WTC11 (cell line): Measurements from ENCODE around the gene ACBD6. TPM values are rescaled to one million over a fixed set of nuclear protein-coding genes. Genes with fewer than 3 reads are reported as not detected.

Source experiments
- ATAC-seq: fragments of 200-7000 bp; cut with Tn5 transposase; 2 replicates; pipeline ENCODE4 v1.10.0; 2021; ENCODE audit warnings: mild to moderate bottlenecking, moderate library complexity
- CTCF ChIA-PET: fragments of 300-600 bp; sonication (Branson Sonifier 250); formaldehyde crosslinking; loops from one replicate; lab custom pipeline; 2021; ENCODE audit warnings: antibody characterized with exemption; lab: Charles Lee
- POLR2A ChIA-PET: fragments of 350-600 bp; sonication (Branson Sonifier 250); formaldehyde crosslinking; loops from one replicate; lab custom pipeline; 2021; ENCODE audit warnings: antibody characterized with exemption; lab: Charles Lee
- DNase-seq: peaks from one replicate; pipeline ENCODE4 v3.0.0; 2021; ENCODE audit warnings: low spot score
- H3K27ac Mint-ChIP-seq: 2 replicates; pipeline ENCODE4 v1.8.0; 2021; ENCODE audit warnings: mixed read lengths
- H3K27me3 Mint-ChIP-seq: 2 replicates; pipeline ENCODE4 v1.8.0; 2021; ENCODE audit warnings: low read depth, mild to moderate bottlenecking, moderate library complexity, mixed read lengths
- H3K36me3 Mint-ChIP-seq: 2 replicates; pipeline ENCODE4 v1.8.0; 2021; ENCODE audit warnings: mixed read lengths
- H3K4me1 Mint-ChIP-seq: 2 replicates; pipeline ENCODE4 v1.8.0; 2022; ENCODE audit warnings: mixed read lengths
- H3K4me3 Mint-ChIP-seq: 2 replicates; pipeline ENCODE4 v1.8.0; 2021; ENCODE audit warnings: mild to moderate bottlenecking, moderate library complexity, mixed read lengths
- H3K9me3 Mint-ChIP-seq: 2 replicates; pipeline ENCODE4 v1.8.0; 2021; ENCODE audit warnings: mixed read lengths
- JAZF1 ChIP-seq: fragments of 250-450 bp; sonication (Bioruptor Pico); IDR thresholded peaks from 2 replicates; pipeline ENCODE4 v1.9.0; 2021; ENCODE audit warnings: moderate library complexity, mild to moderate bottlenecking, inconsistent platforms
- RELA ChIP-seq: sonication (generic); formaldehyde crosslinking; IDR thresholded peaks from 2 replicates; pipeline ENCODE4 v1.8.1; 2022; ENCODE audit warnings: missing genetic modification reagents, mild to moderate bottlenecking, borderline replicate concordance
- ZNF263 ChIP-seq: sonication (generic); formaldehyde crosslinking; IDR thresholded peaks from 2 replicates; pipeline ENCODE4 v1.8.1; 2022; ENCODE audit warnings: low read depth, mild to moderate bottlenecking, moderate library complexity, missing genetic modification reagents
- ZNF396 ChIP-seq: fragments of 250-450 bp; sonication (Bioruptor Pico); IDR thresholded peaks from 2 replicates; pipeline ENCODE4 v1.8.0; 2021; ENCODE audit warnings: mild to moderate bottlenecking, moderate library complexity, borderline replicate concordance
- total RNA-seq: library from RNA; stranded (reverse); gene quantifications from 3 replicates; pipeline ENCODE4 v1.2.3, GENCODE V29; 2021
- TF ChIP-seq, protein P1 (sequence below): fragments of 250-450 bp; sonication (Bioruptor Pico); IDR thresholded peaks from 2 replicates; pipeline ENCODE4 v1.9.0; 2021; ENCODE audit warnings: mild to moderate bottlenecking, borderline replicate concordance
- TF ChIP-seq, protein P2 (sequence below): fragments of 250-450 bp; sonication (Bioruptor Pico); IDR thresholded peaks from 2 replicates; pipeline ENCODE4 v2.1.2; 2022; ENCODE audit warnings: mild to moderate bottlenecking, moderate library complexity
- TF ChIP-seq, protein P3 (sequence below): sonication (generic); formaldehyde crosslinking; IDR thresholded peaks from 2 replicates; pipeline ENCODE4 v1.8.0; 2022; ENCODE audit warnings: mild to moderate bottlenecking, missing genetic modification reagents
- TF ChIP-seq, protein P4 (sequence below): sonication (generic); formaldehyde crosslinking; IDR thresholded peaks from 2 replicates; pipeline ENCODE4 v1.8.1; 2022; ENCODE audit warnings: low read depth, mild to moderate bottlenecking, moderate library complexity, missing genetic modification reagents, borderline replicate concordance
- TF ChIP-seq, protein P5 (sequence below): sonication (generic); formaldehyde crosslinking; IDR thresholded peaks from 2 replicates; pipeline ENCODE4 v1.8.1; 2023; ENCODE audit warnings: mild to moderate bottlenecking, missing genetic modification reagents
- TF ChIP-seq, protein P6 (sequence below): fragments of 250-450 bp; sonication (Bioruptor Pico); conservative IDR thresholded peaks from 2 replicates; pipeline ENCODE4 v1.9.0; 2021; ENCODE audit warnings: mild to moderate bottlenecking
- TF ChIP-seq, protein P7 (sequence below): sonication (generic); formaldehyde crosslinking; IDR thresholded peaks from 2 replicates; pipeline ENCODE4 v1.8.0; 2023; ENCODE audit warnings: missing genetic modification reagents
- TF ChIP-seq, protein P8 (sequence below): sonication (generic); formaldehyde crosslinking; conservative IDR thresholded peaks from 2 replicates; pipeline ENCODE4 v1.8.1; 2022; ENCODE audit warnings: mild to moderate bottlenecking, missing genetic modification reagents
- TF ChIP-seq, protein P9 (sequence below): fragments of 250-450 bp; sonication (Bioruptor Pico); IDR thresholded peaks from 2 replicates; pipeline ENCODE4 v1.9.0; 2021; ENCODE audit warnings: mild to moderate bottlenecking
- TF ChIP-seq, protein P10 (sequence below): sonication (generic); formaldehyde crosslinking; IDR thresholded peaks from 2 replicates; pipeline ENCODE4 v1.8.1; 2022; ENCODE audit warnings: mild to moderate bottlenecking, moderate library complexity, missing genetic modification reagents

Gene ACBD6
- total RNA-seq, 1 experiment from 2014 or later, result 53.5 TPM

DNA sequence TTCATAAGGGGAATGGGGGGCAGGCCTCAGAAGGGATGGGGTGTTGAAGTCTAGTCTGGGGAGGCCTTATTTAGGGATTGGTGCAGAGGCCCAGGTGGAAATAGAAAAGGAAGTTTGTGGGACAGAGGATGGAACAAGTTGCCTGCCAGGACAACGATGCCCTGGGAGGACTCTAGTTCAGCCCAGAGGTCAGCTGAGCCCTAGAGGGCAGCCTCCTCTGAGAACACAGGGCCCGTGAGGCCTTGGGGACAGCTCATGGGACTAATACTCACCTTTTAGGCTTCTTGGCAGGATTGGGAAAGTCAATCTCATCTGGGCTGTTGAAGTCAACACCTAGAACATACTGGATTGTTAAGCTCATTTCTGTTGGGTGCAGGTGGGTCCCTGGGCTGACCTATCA lies 229.3 kb downstream of the ACBD6 start (continued):
- TF ChIP-seq, protein P1, sequence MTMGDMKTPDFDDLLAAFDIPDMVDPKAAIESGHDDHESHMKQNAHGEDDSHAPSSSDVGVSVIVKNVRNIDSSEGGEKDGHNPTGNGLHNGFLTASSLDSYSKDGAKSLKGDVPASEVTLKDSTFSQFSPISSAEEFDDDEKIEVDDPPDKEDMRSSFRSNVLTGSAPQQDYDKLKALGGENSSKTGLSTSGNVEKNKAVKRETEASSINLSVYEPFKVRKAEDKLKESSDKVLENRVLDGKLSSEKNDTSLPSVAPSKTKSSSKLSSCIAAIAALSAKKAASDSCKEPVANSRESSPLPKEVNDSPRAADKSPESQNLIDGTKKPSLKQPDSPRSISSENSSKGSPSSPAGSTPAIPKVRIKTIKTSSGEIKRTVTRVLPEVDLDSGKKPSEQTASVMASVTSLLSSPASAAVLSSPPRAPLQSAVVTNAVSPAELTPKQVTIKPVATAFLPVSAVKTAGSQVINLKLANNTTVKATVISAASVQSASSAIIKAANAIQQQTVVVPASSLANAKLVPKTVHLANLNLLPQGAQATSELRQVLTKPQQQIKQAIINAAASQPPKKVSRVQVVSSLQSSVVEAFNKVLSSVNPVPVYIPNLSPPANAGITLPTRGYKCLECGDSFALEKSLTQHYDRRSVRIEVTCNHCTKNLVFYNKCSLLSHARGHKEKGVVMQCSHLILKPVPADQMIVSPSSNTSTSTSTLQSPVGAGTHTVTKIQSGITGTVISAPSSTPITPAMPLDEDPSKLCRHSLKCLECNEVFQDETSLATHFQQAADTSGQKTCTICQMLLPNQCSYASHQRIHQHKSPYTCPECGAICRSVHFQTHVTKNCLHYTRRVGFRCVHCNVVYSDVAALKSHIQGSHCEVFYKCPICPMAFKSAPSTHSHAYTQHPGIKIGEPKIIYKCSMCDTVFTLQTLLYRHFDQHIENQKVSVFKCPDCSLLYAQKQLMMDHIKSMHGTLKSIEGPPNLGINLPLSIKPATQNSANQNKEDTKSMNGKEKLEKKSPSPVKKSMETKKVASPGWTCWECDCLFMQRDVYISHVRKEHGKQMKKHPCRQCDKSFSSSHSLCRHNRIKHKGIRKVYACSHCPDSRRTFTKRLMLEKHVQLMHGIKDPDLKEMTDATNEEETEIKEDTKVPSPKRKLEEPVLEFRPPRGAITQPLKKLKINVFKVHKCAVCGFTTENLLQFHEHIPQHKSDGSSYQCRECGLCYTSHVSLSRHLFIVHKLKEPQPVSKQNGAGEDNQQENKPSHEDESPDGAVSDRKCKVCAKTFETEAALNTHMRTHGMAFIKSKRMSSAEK (CRISPR knock-in tag), result no peak
- TF ChIP-seq, protein P2, sequence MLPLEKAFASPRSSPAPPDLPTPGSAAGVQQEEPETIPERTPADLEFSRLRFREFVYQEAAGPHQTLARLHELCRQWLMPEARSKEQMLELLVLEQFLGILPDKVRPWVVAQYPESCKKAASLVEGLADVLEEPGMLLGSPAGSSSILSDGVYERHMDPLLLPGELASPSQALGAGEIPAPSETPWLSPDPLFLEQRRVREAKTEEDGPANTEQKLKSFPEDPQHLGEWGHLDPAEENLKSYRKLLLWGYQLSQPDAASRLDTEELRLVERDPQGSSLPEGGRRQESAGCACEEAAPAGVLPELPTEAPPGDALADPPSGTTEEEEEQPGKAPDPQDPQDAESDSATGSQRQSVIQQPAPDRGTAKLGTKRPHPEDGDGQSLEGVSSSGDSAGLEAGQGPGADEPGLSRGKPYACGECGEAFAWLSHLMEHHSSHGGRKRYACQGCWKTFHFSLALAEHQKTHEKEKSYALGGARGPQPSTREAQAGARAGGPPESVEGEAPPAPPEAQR (CRISPR knock-in tag), result no peak
- TF ChIP-seq, protein P3, sequence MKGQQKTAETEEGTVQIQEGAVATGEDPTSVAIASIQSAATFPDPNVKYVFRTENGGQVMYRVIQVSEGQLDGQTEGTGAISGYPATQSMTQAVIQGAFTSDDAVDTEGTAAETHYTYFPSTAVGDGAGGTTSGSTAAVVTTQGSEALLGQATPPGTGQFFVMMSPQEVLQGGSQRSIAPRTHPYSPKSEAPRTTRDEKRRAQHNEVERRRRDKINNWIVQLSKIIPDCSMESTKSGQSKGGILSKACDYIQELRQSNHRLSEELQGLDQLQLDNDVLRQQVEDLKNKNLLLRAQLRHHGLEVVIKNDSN, result no peak

DNA sequence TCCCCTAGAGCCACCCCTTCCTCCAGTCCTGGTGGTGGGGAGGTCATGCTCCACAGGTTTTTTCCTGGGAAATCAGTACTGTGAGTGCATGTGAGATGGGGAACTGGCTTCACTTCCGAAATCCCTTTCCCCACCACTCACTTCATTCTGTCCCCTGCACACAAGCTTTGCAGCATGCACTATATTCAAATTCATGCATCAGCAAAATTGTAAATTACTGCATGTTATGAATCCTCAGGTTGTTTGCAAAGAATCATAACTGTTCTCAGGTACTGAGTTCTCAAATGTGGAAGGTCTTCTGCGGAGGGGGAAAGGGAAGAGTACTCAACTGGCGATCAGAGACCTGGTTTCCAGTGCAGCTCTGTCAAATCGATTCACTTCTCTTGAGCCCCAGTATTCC lies 230.0 kb downstream of the ACBD6 start:
- peak overlapping the region; percentile 33; the same call in 1 of the 2 replicates for H3K27ac Mint-ChIP-seq
- H3K27me3 Mint-ChIP-seq, result no peaks in the 10 kb centered on the region
- H3K4me1 Mint-ChIP-seq, result peaks cover 54% of the 10 kb centered on the region
- H3K36me3 Mint-ChIP-seq, result peaks cover 51% of the 10 kb centered on the region
- DNase-seq (no peak), ATAC-seq (no peak)
- no peak overlapping the region for H3K4me3 Mint-ChIP-seq
- ChIA-PET POLR2A (interaction anchor here (1.3 kb wide), 1 partner anchor 31 kb away, joined by 3 read pairs; no protein-coding TSS in a partner anchor), CTCF (interaction anchor here (0.6 to 4.6 kb wide), 4 partner anchors 19 to 199 kb away, joined by 4 to 31 read pairs (median 6); no protein-coding TSS in a partner anchor)
- peaks cover 13% of the 10 kb centered on the region for H3K9me3 Mint-ChIP-seq
- TF ChIP-seq, protein P4, sequence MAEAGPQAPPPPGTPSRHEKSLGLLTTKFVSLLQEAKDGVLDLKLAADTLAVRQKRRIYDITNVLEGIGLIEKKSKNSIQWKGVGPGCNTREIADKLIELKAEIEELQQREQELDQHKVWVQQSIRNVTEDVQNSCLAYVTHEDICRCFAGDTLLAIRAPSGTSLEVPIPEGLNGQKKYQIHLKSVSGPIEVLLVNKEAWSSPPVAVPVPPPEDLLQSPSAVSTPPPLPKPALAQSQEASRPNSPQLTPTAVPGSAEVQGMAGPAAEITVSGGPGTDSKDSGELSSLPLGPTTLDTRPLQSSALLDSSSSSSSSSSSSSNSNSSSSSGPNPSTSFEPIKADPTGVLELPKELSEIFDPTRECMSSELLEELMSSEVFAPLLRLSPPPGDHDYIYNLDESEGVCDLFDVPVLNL (CRISPR knock-in tag), result no peak
- TF ChIP-seq, protein P5, sequence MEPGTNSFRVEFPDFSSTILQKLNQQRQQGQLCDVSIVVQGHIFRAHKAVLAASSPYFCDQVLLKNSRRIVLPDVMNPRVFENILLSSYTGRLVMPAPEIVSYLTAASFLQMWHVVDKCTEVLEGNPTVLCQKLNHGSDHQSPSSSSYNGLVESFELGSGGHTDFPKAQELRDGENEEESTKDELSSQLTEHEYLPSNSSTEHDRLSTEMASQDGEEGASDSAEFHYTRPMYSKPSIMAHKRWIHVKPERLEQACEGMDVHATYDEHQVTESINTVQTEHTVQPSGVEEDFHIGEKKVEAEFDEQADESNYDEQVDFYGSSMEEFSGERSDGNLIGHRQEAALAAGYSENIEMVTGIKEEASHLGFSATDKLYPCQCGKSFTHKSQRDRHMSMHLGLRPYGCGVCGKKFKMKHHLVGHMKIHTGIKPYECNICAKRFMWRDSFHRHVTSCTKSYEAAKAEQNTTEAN (CRISPR knock-in tag), result no peak
- TF ChIP-seq, protein P6, sequence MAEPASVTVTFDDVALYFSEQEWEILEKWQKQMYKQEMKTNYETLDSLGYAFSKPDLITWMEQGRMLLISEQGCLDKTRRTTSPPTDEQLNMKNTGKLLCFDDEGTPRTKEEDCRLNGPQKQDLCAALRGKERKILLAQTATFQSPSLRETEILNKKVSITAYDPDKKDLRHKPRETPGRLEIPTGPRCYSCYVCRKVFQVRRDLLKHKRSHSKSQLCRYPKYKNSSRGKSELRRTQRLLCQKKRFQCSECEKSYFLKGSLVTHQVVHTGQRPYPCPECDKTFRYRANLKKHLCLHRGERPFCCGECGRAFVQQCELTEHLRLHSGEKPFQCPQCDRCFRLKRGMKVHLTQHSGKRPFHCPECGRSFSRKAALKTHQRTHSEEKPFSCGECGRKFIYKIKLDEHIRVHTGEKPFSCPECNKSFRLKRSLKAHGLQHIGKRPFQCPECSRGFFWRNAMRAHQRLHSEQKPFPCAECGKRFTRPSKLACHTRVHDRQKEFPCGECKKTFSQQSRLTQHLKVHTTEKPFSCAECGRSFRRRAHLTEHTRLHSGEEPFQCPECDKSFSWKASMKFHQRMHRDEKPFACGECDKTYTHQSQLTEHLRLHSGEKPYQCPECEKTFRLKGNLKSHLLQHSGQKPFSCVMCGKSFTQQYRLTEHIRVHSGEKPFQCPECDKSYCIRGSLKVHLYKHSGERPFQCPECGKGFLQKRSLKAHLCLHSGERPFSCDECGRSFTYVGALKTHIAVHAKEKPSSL (CRISPR knock-in tag), result no peak
- TF ChIP-seq, protein P1 (CRISPR knock-in tag), result no peak
- TF ChIP-seq, protein P7, sequence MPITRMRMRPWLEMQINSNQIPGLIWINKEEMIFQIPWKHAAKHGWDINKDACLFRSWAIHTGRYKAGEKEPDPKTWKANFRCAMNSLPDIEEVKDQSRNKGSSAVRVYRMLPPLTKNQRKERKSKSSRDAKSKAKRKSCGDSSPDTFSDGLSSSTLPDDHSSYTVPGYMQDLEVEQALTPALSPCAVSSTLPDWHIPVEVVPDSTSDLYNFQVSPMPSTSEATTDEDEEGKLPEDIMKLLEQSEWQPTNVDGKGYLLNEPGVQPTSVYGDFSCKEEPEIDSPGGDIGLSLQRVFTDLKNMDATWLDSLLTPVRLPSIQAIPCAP (CRISPR knock-in tag), result no peak
- TF ChIP-seq RELA (no peak), JAZF1 (CRISPR knock-in tag) (no peak), ZNF396 (CRISPR knock-in tag) (no peak), ZNF263 (no peak)
- TF ChIP-seq, protein P8, sequence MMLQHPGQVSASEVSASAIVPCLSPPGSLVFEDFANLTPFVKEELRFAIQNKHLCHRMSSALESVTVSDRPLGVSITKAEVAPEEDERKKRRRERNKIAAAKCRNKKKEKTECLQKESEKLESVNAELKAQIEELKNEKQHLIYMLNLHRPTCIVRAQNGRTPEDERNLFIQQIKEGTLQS (CRISPR knock-in tag), result no peak
- TF ChIP-seq, protein P9, sequence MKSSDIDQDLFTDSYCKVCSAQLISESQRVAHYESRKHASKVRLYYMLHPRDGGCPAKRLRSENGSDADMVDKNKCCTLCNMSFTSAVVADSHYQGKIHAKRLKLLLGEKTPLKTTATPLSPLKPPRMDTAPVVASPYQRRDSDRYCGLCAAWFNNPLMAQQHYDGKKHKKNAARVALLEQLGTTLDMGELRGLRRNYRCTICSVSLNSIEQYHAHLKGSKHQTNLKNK (CRISPR knock-in tag), result no peak
- TF ChIP-seq, protein P10, sequence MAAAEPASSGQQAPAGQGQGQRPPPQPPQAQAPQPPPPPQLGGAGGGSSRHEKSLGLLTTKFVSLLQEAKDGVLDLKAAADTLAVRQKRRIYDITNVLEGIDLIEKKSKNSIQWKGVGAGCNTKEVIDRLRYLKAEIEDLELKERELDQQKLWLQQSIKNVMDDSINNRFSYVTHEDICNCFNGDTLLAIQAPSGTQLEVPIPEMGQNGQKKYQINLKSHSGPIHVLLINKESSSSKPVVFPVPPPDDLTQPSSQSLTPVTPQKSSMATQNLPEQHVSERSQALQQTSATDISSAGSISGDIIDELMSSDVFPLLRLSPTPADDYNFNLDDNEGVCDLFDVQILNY, result no peak
- TF ChIP-seq, protein P3, result no peak
